HG02623 (cell line): ENCODE data around the gene TRAPPC12.

ENCODE experiments used
- ATAC-seq: cut with Tn5 transposase; IDR thresholded peaks from one replicate; pipeline ENCODE4 v1.9.1; 2021; ENCODE audit warnings: moderate library complexity; ENCODE audit not compliant: unreplicated experiment

The TRAPPC12 gene

DNA sequence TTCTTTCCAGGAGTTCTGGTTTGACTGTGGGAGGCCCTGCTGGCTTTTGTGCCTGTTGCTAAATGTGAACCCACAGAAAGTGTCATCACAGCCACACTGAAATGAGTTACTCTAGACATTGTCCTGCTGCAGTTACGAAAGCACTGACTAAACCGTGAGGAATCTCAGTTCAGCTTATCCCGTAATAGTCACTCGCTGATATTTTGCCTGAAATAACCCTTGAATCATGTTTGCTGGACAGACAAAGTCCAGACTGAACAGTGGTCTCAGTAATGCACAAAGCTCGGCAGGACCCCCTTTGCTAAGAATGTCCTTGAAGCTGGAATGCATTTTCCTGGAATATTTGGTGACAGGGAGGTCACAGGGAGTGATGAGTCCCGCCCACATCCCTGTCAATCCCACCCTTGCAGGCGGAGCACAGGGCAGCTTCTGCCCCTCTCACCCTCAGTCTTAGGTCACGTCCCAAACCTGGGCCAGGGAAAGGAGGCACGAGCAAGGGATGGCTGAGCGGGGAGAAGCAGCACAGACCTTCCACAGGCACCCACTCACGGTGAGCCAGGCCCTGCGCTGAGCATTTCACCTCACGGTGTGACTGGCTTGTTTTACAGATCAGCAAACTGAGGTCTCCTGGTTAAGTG lies 86.5 kb downstream of the TRAPPC12 start:
- no peak for ATAC-seq

DNA sequence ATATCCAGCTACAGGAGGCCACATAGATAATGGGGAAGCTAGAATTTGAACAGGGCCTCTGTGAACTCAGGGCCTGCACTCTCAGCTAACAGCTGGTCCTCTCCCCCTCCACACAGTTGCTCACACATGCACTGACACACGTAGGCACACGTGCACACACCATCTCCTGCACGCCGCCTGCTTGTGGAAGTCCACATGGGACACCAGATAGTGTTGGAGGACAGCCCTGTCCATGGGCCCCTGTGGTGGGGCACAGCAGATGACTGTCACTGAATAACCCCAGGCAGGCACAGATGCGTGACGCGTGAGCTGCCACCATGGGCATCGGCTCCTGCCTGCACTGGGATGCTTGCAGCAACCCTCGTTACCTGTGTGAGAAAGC lies 87.0 kb downstream of the TRAPPC12 start:
- no peak for ATAC-seq

DNA sequence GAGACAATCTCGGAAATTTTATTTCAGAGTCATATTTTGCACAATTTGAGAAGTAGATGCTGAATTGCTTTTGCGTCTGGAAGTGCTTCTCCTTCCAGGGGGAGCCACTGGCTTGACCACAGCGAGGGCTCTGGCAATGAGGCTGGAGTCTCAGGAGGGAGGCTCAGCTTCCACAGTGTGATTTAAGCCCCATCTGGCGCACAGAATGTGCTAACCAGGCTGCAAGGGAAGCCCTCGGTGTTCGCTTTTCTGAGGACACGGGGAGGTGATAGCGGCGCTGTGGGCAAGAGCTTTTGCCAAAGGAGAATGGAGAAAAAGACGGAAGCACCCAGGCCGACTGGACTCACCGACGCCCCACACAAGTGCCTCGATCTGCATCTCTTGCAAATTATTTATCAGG lies 87.5 kb downstream of the TRAPPC12 start:
- ATAC-seq = no peak

DNA sequence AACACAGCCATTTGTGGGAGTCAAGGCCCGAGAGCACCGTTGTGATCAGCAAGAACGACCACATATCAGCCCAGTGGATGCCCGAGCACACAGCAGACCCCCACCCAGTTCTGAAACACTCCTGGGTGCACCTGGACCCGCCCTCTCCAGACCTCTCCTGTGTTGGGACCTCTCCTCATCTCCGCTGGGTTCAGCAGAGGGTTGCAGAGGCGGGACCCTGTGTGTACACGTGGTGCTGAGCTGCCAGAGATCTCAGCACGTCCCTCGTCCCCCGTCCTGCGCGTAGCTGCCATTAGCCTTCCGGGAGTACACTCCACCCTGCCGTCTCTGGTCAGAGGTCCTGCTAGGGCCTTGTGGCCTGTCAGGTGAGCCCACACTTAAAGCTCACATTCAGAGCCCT lies 88.2 kb downstream of the TRAPPC12 start:
- ATAC-seq = no peak

DNA sequence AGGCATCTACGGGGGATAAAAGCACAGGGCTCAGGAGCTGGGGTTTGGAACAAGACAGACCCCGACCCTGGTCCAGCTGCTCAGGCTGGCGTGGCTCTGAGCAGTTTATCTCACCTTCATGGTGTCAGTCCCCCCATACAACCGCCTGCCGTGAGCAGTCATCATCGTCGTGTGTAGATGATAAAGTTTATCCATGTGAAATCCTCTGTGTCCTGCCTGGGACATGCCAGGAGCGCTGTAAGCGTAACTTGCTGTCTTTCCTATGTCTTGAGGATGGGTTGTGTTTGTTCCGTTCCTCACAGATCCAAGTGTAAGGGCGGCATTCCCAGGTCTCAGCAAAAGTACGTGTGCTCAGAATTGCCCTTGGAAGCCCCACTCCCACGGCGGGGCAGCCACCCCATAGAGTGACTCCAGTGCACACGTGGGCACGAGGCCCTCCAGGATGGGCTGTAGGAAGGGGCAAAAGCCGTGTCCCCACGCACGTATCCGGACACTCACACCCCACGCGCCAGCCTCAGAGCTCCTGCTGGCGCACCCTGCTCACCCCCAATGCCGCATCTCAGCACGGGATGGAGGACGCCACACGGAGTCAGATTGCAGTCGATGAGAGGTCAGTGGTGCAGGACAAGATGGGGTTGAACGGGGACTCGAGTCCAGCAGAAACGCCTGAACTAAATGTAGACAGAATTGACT lies 88.9 kb downstream of the TRAPPC12 start:
- ATAC-seq = no peak

DNA sequence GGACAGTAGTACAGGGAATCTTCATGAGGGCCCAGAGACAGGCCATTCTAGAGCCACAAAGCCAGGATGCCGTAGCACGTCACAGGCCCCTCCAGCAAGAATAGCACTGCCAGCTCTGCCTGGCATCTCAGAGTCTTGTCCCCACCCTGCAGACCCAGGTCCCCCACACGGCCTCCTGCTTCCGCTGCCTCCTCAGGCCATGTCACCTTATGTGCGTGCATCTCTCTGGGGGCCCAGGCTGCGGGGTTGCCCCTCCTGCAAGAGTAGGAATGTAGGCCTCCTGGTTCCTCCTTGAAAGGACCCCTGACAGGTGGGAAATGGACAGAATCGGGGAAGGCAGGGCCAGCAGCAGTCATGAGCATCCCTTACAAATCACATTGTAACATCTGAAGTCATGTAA lies 90.0 kb downstream of the TRAPPC12 start:
- ATAC-seq = no peak

DNA sequence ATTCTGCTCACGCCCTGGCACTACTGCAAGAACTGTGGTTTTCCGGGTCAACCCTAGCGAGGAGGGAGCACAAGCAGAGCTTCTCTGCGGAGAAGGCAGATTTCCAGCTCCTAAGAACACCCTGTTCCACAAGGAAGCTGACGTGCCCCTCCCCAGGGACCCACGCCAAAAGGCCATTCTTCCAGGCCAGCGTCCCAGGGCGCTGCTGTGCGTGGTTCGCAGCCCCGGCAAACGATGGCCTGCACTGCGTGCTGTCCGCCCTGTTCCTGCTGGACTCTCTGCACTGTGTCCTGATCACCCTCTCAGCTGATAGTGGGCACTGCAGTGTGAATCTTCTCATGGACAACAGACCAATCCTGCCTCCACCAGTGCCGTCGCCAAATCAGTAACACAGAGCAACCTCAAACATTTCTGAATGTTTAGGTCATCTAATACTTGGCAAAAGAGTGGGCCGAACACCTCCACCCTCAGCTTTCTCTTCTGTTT lies 90.7 kb downstream of the TRAPPC12 start:
- ATAC-seq = no peak

DNA sequence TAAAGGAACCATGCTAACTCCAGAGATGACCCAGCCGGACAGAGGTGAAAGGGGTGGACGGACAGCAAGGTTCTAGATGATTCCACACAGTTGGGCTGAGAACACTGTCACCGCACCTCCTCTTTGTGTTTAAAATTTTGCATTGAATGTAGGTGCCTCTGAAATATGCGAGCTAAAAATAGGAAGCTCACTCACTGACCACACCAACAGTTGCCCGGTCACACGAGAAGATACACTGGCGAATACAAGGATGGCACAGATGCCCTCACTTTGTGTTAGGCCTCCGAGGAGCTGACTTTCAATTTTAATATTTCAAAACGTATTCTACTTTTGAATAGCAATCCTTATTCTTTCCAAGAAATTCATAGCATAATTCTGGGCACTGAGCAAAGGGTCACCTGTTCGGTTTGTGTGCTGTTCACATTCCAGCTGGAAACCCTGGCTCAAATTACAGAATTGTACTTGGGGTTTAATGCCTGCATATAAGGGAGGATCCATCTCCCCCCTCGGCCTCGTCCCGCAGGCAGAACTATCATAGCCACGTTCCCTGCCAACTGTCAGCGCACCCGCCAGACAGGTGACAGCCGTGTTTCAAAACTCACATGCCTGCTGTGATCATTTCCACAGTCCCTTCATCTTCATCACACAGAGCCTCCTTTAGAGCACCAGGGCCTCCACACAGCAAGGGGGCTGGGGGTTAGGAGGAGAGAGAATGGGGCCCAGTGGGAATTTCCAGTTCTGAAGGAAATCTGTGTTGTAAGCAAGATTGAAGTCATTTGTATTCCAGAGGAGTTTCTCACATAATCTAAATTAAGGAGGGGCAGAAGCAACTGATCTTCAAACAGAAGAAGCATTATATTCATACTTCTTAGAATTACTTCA lies 91.6 kb downstream of the TRAPPC12 start:
- no peak for ATAC-seq

DNA sequence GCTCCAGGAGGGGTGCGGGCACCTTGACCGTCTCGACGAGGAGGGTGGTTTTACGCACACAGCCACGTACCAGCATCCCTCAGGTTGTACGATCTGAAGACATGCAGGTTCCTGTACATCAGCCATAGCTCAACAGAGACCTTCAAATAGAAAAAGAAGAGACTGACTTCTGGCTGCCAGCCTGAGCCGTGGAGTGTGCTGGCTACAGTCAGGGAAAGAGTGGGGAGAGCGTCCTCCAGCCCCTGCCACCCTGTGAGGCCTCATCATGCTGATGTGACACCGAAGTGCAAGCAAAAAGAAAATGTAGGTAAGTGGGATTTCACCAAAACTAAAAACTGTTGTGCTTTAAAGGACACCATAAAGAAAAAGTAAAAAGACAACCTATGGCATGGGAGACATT lies 92.8 kb downstream of the TRAPPC12 start:
- ATAC-seq = no peak

DNA sequence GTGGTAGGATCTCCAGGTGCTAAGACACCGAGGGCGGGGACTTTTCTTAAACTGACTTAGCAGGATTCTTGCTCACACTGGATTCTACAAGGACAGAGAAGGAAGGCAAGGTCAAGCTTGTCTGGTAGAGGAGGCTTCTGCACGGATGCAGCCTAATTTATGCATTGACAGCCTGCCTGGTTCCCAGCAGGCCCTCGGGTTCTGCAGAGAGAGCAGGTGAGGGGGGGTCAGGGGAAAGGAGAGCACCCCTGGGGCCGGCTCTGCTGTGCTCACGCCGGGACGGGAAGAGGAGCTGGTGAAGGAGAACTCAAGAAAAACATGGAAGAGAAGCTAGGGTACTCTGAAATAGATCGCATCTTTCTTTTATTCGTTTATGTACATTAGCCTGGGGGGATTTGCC lies 93.5 kb downstream of the TRAPPC12 start:
- no peak for ATAC-seq

DNA sequence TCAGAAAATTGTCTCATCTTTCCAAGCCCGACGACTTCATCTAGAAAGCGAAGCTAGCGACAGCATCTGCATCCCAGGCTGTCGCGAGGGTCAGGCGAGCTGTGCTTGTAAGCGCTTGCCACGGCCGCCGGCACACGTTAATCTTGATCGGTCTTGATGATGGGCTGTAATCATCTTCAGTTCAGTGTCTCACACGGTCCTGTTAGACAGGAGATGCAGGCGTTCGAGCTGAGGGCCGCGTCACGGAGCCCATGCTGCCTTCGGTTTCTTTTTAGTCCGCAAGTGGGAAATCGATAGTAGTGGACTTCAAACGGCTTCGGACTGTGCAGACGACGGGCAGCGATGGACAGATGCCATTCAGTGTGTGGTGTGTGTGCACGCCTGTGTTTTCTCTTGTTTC lies 96.3 kb downstream of the TRAPPC12 start:
- ATAC-seq = no peak

DNA sequence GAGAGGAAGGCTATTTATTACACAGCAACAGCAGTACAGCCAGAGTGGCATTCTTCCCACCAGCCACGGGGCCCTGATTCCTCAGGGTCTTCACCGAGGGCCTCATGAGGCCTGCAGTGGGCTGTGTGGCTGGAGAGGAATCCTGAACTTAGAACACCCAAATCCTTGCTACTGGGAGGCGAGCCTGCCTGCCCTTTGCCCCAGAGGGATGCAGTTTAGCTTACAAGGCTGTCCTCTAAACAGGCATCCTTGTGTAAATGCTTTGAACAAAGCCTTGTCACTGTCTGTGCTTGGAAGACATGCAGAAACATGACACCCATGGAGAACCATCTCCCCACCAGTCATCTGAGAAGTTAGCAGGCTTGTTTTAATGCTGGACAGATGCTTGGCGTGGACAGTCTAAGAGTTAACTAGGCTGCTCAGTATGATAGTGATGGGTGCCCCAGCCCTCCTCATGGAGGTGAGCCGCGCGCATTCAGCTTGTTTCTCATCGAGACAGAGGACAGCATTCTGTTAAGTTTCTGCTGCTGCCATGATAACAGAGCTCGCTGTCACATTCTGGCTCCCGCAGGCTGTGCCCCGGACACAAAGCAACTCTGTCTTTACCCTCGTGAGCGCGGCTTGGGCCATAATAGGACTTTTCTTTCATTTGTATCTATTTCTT lies 97.0 kb downstream of the TRAPPC12 start:
- no peak for ATAC-seq

DNA sequence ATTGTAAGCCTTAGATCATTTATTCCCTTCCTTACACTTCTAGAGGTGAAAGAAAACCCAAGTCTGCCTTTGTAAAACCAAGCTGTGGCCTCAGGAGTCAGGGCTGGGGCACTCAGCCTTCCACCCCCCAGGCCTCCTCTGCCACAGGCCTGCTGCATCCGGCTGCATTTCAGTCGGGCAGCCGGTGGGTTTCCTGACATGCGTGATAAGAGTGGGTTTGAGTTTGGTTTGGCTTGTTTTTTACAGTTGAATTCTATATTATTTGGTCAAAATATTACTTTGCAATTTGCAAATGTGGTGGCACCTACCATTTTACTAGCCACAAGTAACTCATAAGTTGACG lies 97.5 kb downstream of the TRAPPC12 start:
- no peak for ATAC-seq

DNA sequence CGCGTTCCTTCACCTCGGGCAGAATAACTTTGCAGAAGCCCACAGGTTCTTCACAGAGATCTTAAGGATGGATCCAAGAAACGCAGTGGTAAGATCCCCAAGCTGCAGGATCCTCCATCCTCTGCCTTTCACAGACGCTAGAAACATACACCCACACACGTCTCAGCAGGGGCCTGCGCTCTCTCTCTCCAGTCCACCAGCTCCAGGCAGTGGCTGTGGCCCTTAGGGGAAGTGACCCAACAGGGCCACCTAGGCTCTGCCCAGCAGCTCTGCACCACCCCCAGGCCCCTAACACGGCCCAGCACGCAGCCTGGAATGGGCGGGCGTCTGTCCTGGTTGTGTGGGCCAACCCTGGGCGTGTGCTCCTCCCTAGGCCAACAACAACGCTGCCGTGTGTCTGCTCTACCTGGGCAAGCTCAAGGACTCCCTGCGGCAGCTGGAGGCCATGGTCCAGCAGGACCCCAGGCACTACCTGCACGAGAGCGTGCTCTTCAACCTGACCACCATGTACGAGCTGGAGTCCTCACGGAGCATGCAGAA lies 99.4 kb downstream of the TRAPPC12 start:
- ATAC-seq = no peak

DNA sequence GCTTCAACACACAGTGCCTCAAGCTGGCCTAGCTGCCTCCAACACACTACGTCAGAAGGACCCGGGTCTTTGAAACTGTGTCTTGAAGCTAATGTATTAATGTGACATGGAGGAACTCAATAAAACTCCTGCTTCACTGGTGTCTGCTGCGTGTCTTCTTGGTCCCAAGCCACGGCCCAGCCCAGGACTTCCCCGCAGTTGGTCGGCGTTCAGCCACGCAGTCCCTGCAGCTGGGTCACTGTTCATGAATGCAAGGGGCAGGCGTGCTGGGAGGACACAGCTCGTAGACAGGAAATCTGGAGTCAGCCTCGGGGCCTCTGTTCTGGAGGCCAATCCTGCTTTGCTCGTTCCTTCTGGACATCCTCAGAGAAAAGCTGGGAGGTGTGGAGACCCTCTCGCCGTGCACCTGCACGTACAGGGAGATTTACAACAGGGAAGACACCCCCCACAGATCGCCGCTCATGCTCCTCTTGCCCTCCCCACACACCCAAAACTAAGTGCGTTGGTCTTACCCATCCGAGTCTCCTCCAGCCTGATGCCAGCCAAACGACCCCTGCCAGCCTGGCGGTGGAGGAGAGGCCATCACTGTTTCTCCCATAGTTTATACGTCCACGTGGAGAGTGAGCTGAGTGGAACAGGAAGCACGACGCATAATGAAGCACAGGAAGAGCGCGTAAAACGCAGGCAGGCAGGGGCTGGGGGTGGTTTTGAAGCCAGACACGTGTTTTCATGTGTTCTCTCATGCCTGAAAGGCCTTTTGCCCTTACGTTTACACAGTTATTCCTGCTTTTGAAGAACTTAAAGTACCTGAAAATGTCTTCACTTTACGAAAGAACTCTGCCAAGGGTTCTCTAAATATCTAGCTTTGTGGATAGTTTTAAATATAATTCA lies 100.2 kb downstream of the TRAPPC12 start:
- no peak for ATAC-seq

DNA sequence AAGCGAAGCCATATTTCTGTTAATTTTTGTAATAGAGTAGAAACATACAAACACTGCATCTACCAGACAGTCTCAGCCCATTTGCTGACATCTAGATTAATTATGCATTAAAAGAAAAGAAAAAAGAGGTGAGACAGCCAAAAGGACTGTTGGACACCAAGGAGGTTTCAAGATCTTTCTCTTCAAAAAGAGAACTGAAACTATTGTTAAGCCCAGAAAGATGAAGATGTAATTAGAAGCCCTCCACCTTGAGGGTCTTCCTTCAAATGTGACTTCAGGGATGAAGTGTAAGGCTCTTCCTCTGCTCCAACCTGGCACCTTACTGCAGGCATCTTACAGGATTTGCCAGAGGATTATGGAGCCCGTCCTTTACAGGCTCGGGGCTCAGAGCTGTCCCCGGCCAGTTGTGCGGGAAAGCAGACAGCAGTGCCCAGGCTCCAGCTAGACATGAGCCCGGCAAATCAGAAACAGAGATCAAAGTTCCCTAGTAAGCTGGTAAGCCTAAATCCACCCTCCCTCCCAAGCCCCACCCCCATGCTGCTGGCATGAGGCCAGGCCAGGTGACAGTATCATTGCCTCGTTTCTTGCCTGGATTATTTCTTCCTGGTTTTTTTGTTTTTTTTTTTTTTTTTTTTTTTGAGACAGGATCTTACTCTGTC lies 101.0 kb downstream of the TRAPPC12 start:
- no peak for ATAC-seq

DNA sequence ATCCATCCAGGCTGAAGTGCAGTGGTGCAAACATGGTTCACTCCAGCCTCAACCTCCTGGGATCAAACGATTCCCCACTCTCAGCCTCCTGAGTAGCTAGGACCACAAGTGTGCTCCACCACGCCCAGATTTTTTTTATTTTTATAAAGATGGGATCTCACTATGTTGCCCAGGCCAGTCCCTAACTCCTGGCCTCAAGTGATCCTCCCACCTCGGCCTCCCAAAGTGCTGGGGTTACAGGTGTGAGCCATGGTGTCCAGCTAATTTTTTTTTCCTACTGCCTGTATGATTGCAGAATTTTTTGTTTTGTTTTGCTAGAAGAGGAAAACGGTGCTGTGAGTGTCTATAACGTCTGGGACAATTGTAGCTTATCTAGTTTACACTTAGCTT lies 101.5 kb downstream of the TRAPPC12 start:
- ATAC-seq = no peak

DNA sequence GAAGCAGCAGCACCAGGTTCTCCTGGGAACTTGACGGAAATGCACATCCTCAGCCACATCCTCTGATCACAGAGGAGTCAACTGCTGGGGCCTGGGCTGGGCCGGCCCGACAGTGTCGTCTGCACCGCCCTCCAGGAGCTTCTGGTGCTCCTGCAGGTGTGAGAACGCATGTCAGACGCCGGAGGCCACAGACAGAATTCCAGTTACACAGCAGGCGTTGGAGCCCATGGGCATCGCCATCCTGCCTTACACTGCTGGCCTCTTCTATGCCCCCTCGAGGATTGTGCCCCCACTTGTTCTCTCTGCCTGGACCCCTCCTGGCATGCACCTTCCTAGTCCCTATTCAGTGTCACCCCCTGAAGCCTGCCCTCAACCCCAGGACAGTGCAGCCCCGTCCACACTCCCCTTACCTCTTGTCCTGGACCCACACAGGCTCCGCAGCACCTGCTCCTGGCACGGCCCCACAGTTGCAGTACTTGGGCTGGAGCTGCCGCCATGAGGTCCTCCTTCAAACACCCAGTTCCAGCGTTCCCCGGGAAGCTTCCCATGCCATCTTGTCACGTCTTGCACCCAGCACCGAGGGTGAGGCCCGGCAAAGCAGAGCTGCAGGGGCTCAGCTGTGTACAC lies 102.4 kb downstream of the TRAPPC12 start:
- ATAC-seq = no peak

DNA sequence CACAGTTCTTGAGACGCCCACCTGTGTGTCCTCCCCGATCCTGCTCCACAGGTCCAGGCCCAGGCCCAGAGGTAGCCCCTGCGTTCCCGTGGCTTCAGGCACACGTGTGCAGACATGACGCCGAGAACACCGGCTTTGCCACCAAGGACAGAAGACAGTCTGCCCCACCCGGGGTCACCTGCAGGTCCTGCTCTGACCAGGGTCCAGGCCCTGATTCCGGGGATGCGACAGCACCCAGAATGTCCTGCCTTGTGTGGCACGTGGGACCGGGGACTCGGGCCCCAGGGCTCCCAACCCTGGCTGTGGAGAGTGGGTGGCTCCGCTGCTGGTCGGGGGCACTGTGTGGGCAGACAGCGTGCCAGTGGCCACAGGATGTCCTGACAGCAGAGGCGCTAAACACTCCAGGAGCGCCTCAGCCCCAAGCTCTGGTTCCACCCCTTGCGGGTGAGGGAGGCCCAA lies 102.9 kb downstream of the TRAPPC12 start:
- no peak for ATAC-seq
